ENCODE data around the gene KRTAP6-2. TPM values are rescaled to one million over a fixed set of nuclear protein-coding genes. Genes with fewer than 3 reads are reported as not detected.

Gene KRTAP6-2
- total and polyA plus RNA-seq, 2 of the 8 experiments (the other 6 are each of a cell fraction or from before 2014, with no cell fraction given) = not detected

DNA sequence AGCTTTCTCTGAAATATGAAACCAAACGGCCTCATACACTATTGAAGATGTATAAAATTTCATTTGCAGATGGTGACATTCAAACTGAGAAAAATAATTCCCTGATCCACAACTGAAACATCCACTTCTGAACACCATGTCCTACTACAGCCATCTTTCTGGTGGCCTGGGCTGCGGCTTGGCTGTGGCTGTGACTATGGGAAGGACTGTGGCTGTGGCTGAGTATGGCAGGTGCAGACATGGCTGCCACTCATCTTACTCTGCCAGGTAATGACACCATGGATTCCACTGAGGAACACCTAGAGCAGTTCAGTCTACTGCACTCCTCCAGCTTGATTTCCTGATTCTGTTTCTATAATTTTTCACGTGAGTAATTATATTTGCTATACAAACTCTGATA is 21.8 kb upstream of the KRTAP6-2 start, which contains the start of gene KRTAP20-4 (continued):
- TF ChIP-seq, protein P1, sequence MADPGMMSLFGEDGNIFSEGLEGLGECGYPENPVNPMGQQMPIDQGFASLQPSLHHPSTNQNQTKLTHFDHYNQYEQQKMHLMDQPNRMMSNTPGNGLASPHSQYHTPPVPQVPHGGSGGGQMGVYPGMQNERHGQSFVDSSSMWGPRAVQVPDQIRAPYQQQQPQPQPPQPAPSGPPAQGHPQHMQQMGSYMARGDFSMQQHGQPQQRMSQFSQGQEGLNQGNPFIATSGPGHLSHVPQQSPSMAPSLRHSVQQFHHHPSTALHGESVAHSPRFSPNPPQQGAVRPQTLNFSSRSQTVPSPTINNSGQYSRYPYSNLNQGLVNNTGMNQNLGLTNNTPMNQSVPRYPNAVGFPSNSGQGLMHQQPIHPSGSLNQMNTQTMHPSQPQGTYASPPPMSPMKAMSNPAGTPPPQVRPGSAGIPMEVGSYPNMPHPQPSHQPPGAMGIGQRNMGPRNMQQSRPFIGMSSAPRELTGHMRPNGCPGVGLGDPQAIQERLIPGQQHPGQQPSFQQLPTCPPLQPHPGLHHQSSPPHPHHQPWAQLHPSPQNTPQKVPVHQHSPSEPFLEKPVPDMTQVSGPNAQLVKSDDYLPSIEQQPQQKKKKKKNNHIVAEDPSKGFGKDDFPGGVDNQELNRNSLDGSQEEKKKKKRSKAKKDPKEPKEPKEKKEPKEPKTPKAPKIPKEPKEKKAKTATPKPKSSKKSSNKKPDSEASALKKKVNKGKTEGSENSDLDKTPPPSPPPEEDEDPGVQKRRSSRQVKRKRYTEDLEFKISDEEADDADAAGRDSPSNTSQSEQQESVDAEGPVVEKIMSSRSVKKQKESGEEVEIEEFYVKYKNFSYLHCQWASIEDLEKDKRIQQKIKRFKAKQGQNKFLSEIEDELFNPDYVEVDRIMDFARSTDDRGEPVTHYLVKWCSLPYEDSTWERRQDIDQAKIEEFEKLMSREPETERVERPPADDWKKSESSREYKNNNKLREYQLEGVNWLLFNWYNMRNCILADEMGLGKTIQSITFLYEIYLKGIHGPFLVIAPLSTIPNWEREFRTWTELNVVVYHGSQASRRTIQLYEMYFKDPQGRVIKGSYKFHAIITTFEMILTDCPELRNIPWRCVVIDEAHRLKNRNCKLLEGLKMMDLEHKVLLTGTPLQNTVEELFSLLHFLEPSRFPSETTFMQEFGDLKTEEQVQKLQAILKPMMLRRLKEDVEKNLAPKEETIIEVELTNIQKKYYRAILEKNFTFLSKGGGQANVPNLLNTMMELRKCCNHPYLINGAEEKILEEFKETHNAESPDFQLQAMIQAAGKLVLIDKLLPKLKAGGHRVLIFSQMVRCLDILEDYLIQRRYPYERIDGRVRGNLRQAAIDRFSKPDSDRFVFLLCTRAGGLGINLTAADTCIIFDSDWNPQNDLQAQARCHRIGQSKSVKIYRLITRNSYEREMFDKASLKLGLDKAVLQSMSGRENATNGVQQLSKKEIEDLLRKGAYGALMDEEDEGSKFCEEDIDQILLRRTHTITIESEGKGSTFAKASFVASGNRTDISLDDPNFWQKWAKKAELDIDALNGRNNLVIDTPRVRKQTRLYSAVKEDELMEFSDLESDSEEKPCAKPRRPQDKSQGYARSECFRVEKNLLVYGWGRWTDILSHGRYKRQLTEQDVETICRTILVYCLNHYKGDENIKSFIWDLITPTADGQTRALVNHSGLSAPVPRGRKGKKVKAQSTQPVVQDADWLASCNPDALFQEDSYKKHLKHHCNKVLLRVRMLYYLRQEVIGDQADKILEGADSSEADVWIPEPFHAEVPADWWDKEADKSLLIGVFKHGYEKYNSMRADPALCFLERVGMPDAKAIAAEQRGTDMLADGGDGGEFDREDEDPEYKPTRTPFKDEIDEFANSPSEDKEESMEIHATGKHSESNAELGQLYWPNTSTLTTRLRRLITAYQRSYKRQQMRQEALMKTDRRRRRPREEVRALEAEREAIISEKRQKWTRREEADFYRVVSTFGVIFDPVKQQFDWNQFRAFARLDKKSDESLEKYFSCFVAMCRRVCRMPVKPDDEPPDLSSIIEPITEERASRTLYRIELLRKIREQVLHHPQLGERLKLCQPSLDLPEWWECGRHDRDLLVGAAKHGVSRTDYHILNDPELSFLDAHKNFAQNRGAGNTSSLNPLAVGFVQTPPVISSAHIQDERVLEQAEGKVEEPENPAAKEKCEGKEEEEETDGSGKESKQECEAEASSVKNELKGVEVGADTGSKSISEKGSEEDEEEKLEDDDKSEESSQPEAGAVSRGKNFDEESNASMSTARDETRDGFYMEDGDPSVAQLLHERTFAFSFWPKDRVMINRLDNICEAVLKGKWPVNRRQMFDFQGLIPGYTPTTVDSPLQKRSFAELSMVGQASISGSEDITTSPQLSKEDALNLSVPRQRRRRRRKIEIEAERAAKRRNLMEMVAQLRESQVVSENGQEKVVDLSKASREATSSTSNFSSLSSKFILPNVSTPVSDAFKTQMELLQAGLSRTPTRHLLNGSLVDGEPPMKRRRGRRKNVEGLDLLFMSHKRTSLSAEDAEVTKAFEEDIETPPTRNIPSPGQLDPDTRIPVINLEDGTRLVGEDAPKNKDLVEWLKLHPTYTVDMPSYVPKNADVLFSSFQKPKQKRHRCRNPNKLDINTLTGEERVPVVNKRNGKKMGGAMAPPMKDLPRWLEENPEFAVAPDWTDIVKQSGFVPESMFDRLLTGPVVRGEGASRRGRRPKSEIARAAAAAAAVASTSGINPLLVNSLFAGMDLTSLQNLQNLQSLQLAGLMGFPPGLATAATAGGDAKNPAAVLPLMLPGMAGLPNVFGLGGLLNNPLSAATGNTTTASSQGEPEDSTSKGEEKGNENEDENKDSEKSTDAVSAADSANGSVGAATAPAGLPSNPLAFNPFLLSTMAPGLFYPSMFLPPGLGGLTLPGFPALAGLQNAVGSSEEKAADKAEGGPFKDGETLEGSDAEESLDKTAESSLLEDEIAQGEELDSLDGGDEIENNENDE (IDR thresholded peaks at IDR 0.05; ENCODE audit: insufficient replicate concordance, low read length) = no peak
- TF ChIP-seq ASH2L (IDR thresholded peaks at IDR 0.05; ENCODE audit: low read length) = no peak
- TF ChIP-seq TAF7 (optimal IDR thresholded peaks at IDR 0.05; ENCODE audit: borderline replicate concordance, low read depth, low read length) = no peak
- TF ChIP-seq SIN3A (conservative IDR thresholded peaks at IDR 0.05 in 1 of 2, IDR thresholded peaks at IDR 0.05 in 1 of 2; ENCODE audit: low read depth in 1 of 2, low read length in 2 of 2) = no peak
- no peak for TF ChIP-seq SIX5 (IDR thresholded peaks at IDR 0.05; ENCODE audit: low read depth, low read length)
- no peak for TF ChIP-seq SP2 (IDR thresholded peaks at IDR 0.05; ENCODE audit: low read length)
